HAP-1 (cell line): ENCODE data around the gene ANKS1A.

Experiments used
- DNase-seq, 2 experiments: peaks; one replicate each; pipeline ENCODE4 v3.0.0-alpha.2; 2016 to 2020; ENCODE audit warnings: low spot score in 2 of 2
- H3K27me3 ChIP-seq: fragments of 250-450 bp; sonication (Bioruptor Pico); 2 replicates; pipeline ENCODE4 v1.5.1; 2020; ENCODE audit warnings: low read depth, mild to moderate bottlenecking, moderate library complexity
- H3K36me3 ChIP-seq: fragments of 250-450 bp; sonication (Bioruptor Pico); replicated peaks from 2 replicates; pipeline ENCODE4 v1.5.1; 2020; ENCODE audit warnings: mild to moderate bottlenecking
- H3K4me1 ChIP-seq: fragments of 250-450 bp; sonication (Bioruptor Pico); 2 replicates; pipeline ENCODE4 v1.5.1; 2020; ENCODE audit warnings: mild to moderate bottlenecking
- H3K4me3 ChIP-seq: fragments of 250-450 bp; sonication (Bioruptor Pico); 2 replicates; pipeline ENCODE4 v1.5.1; 2020; ENCODE audit warnings: mild to moderate bottlenecking, moderate library complexity
- H3K9me3 ChIP-seq: fragments of 250-450 bp; sonication (Bioruptor Pico); 2 replicates; pipeline ENCODE4 v1.5.1; 2020; ENCODE audit warnings: mild to moderate bottlenecking, moderate library complexity
- in situ Hi-C: fragments of 300-500 bp; cut with MboI; formaldehyde crosslinking; loops from 3 replicates; pipeline ENCODE4 v1.14.3; 2020; ENCODE audit warnings: low sequenced_read_pairs, inconsistent platforms, mixed read lengths

Gene ANKS1A

DNA sequence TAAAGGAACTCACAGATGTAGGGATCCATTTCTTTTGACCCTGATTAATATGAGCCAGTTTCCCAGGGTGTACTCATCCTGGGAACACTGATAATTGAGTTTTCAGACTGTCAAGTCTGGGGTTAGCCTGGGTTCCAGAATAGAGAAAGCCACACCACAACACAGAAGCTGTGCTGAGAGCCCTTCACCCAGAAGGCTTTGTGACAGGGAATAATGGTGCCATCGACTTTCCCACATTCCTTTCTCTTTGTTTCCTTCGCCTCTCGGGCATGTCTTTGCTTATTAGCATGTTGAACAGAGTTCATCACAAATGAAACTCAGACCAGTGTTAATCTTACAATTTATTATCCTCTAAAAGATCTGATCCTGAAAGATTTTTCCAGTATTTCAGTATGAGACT is 157.0 kb downstream of the ANKS1A start:
- Histone ChIP-seq H3K27me3 (no peaks in the 10 kb centered on the region), H3K4me3 (no peak overlapping the region), H3K4me1 (peaks cover 45% of the 10 kb centered on the region), H3K9me3 (no peaks in the 10 kb centered on the region), H3K36me3 (no peaks in the 10 kb centered on the region)
- in situ Hi-C loops = no loop called here
- DNase-seq = peak; percentile 82 to 97

- in situ Hi-C loops = no loop called here
- no peaks in the 10 kb centered on the region for H3K36me3 ChIP-seq
- H3K9me3 ChIP-seq = no peaks in the 10 kb centered on the region
- peaks cover 45% of the 10 kb centered on the region for H3K4me1 ChIP-seq
- H3K4me3 ChIP-seq = no peak overlapping the region
- no peaks in the 10 kb centered on the region for H3K27me3 ChIP-seq
- no peak for DNase-seq
Measured at GRCh38 chr6:35046862-35047261, 157.8 kb downstream of the ANKS1A start.

GRCh38 chr6:35047265-35048011 is 158.4 kb downstream of the ANKS1A start:
- H3K9me3 ChIP-seq = no peaks in the 10 kb centered on the region
- peaks cover 45% of the 10 kb centered on the region for H3K4me1 ChIP-seq
- no peaks in the 10 kb centered on the region for H3K27me3 ChIP-seq
- no peak overlapping the region for H3K4me3 ChIP-seq
- no peak for DNase-seq
- no peaks in the 10 kb centered on the region for H3K36me3 ChIP-seq
- in situ Hi-C loops = no loop called here

- peaks cover 45% of the 10 kb centered on the region for H3K4me1 ChIP-seq
- H3K27me3 ChIP-seq = no peaks in the 10 kb centered on the region
- no peak overlapping the region for H3K4me3 ChIP-seq
- no peaks in the 10 kb centered on the region for H3K36me3 ChIP-seq
- in situ Hi-C loops = no loop called here
- no peaks in the 10 kb centered on the region for H3K9me3 ChIP-seq
- peak in 1 of 2 experiments; percentile 45 for DNase-seq
Measured at GRCh38 chr6:35048031-35048613, 159.1 kb downstream of the ANKS1A start.

DNA sequence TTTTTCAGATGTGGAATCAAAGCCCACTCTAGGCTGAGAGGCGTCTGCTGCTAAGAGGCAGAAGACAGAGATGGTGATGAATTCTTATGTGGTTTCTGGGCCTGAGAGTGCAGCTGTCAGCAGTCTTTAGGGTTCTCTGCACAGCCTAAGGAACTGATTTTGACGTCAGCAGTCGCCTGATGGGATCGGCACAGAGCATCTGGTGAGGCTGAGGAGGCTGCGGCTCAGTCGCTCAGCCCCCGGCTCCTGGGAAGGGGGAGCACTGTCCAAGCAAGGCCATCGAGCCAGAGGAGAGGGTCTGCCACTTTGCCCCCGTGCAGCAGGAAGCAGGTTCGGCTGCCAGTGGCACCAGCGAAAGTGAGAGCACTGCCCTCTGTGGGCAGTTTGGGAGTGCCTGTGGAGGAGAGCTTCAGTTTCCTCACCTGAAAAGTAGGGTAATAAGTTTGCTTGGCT is 159.6 kb downstream of the ANKS1A start:
- Histone ChIP-seq H3K4me3 (no peak overlapping the region), H3K36me3 (no peaks in the 10 kb centered on the region), H3K27me3 (no peaks in the 10 kb centered on the region), H3K9me3 (no peaks in the 10 kb centered on the region), H3K4me1 (peaks cover 45% of the 10 kb centered on the region)
- in situ Hi-C loops = no loop called here
- DNase-seq = no peak

- Histone ChIP-seq H3K27me3 (no peaks in the 10 kb centered on the region), H3K4me3 (no peak overlapping the region), H3K9me3 (no peaks in the 10 kb centered on the region), H3K4me1 (peaks cover 41% of the 10 kb centered on the region), H3K36me3 (no peaks in the 10 kb centered on the region)
- in situ Hi-C loops = no loop called here
- no peak for DNase-seq
Measured at GRCh38 chr6:35049156-35049735, 160.2 kb downstream of the ANKS1A start.

GRCh38 chr6:35049900-35050756 is 161.1 kb downstream of the ANKS1A start:
- in situ Hi-C loops = no loop called here
- peaks cover 33% of the 10 kb centered on the region for H3K4me1 ChIP-seq

DNA sequence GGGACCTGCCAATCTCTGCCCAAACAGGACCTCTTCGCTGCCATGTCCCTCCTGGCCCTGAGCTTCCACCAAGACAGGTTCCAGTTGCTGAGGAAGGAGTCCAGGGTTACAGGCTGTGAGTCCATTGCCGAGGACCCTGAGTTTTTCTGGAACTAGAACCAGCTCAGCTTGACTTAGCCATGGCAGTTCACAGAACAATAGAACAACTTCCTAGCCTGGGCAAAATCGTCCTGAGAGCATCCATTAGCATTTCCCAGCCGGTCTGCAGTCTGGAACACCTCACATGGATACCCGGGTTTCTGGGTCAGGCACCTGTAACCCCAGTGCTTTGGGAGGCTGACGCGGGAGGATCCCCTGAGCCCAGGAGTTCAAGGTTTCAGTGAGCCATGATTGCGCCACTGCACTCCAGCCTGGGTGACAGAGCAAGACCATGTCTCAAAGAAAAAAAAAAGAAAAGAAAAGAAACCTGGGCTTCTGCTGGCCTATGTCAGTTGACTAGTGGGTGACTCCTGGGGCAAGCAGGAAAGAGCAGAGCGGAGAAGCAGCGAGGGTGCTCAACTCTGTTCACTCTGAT is 161.8 kb downstream of the ANKS1A start:
- no peaks in the 10 kb centered on the region for H3K27me3 ChIP-seq
- H3K36me3 ChIP-seq = no peaks in the 10 kb centered on the region; the same call in 1 of the 2 replicates
- H3K4me3 ChIP-seq = no peak overlapping the region
- in situ Hi-C loops = no loop called here
- no peaks in the 10 kb centered on the region for H3K9me3 ChIP-seq
- no peak for DNase-seq
- peaks cover 25% of the 10 kb centered on the region for H3K4me1 ChIP-seq

More at GRCh38 chr6:35049900-35050756, 161.1 kb downstream of the ANKS1A start:
- no peaks in the 10 kb centered on the region for H3K9me3 ChIP-seq
- no peak for DNase-seq
- no peaks in the 10 kb centered on the region for H3K36me3 ChIP-seq
- no peak overlapping the region for H3K4me3 ChIP-seq
- no peaks in the 10 kb centered on the region for H3K27me3 ChIP-seq

DNA sequence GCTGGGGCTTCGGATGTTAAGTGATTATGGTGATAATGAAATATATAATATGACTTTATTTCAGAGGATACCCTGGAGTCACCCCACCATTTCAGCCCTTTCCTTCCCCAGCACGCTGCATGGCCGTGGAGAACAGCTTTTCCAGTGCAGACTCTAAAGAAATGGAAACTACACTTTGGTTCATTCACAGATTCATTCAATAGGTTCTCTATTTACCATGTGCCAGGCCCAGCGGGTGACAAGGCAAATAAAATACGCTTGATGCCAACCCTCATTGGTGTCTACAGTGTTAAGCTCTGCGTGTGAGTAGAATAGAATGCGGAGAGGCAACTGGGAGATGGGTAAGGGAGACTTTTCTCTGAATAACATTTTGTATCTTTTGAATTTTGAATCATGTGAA is 162.3 kb downstream of the ANKS1A start:
- Histone ChIP-seq H3K9me3 (no peaks in the 10 kb centered on the region), H3K27me3 (no peaks in the 10 kb centered on the region), H3K36me3 (no peaks in the 10 kb centered on the region; the same call in 1 of the 2 replicates), H3K4me3 (no peak overlapping the region), H3K4me1 (peaks cover 22% of the 10 kb centered on the region)
- in situ Hi-C loops = no loop called here
- DNase-seq = no peak

DNA sequence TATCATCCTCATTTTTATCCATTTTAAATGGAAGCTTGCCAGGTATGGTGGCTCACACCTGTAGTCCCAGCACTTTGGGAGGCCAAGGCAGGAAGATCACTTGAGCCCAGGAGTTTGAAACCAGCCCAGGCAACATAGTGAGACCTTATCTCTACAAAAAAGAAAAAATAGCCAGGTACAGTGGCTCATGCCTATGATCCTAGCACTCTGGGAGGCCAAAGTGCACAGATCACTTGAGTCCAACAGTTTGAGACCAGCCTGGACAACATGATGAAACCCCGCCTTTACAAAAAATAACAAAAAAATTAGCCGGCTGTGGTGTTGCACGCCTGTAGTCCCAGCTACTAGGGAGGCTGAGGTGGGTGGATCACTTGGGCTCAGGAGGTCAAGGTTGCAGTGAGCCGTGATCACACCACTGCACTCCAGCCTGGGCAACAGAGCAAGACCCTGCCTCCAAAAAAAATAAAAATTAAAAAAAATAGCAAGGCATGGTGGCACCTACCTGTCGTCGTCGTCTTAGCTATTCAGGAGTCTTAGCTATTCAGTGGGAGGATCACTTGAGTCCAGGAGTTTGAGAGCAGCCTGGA is 163.0 kb downstream of the ANKS1A start:
- H3K4me1 ChIP-seq = peaks cover 15% of the 10 kb centered on the region
- H3K4me3 ChIP-seq = no peak overlapping the region
- H3K27me3 ChIP-seq = no peaks in the 10 kb centered on the region
- DNase-seq = no peak
- no peaks in the 10 kb centered on the region; the same call in 1 of the 2 replicates for H3K36me3 ChIP-seq
- no peaks in the 10 kb centered on the region for H3K9me3 ChIP-seq
- in situ Hi-C loops = no loop called here

DNA sequence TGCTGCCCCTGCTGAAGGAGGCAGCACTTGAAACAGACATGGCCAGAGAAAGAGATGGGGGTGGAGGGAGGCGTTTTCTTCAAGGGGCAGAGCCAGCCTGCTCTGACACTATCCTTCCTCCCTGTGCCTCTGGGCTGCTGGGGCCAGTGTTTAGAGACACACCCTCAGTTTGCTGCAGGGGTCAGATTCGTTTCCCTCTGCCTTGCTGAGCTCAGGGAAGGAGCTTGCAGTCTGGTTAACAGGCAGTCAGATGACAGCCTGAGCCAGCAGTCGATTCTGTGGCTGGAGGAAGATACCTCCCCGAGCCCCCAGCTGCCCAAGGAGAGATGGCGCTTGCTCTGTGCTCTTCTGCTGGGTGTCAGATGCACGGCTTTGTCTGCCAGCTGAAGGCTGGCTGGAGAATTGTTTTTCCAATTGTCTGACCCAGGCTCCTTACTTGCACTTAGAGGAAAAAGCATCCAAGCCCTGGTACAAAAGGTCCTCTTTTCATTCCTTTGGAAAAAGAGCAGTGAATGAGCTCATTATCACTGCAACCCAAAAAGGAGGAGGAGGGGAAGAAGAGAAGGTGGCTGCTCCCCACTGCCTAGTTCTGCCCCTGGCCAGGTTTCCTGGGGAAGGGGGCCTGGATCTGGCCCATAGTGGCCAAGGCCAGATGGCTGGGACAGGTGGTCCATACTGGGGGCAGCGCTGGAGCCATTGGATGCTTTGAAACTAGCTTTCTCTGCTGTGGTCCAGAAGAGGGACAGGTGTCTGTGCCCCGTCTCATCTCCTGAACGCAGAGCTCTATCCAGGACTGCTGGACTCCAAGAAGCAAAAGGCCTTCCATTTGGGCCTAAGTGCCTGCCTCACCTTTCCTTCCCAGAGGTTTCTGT is 163.9 kb downstream of the ANKS1A start:
- H3K4me1 ChIP-seq = peaks cover 7% of the 10 kb centered on the region
- H3K27me3 ChIP-seq = no peaks in the 10 kb centered on the region
- no peaks in the 10 kb centered on the region; the same call in 1 of the 2 replicates for H3K36me3 ChIP-seq
- in situ Hi-C loops = no loop called here
- no peaks in the 10 kb centered on the region for H3K9me3 ChIP-seq
- DNase-seq = no peak
- H3K4me3 ChIP-seq = no peak overlapping the region

DNA sequence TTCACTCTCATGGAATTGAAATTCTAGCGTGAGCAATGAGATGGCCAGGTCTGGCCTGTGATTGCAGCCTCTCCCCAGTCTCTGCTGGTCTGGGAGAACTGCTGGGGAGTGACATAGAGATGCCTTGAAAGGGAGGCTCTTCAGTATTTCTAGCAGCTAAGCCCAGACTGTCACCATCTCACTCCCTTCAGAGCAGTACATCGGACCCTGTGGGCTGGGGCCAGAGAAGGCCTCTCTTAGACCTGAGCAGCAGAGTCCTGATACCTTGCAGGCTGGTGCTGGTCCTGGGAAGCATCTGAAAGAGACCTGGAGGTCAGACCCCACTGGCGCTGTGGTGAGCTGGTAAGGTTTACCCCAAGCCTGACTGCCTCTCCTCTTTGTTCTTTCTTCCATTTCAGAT is 164.6 kb downstream of the ANKS1A start:
- Histone ChIP-seq H3K4me3 (no peak overlapping the region), H3K4me1 (no peaks in the 10 kb centered on the region; the same call in 1 of the 2 replicates), H3K9me3 (no peaks in the 10 kb centered on the region), H3K36me3 (no peaks in the 10 kb centered on the region; the same call in 1 of the 2 replicates), H3K27me3 (no peaks in the 10 kb centered on the region)
- no peak for DNase-seq
- in situ Hi-C loops = no loop called here
